Measurements from ENCODE around the gene TIPRL.
A peak's percentile ranks its signal among the peaks of the same experiment; 100 is the strongest.
"Not testable (repeated sequence)": the region's sequence is repeated elsewhere in the genome, so short reads cannot be mapped to it uniquely, and the experiment has no call there.

Gene TIPRL

GRCh38 chr1:168178638-168179437, at the start of gene TIPRL:
Gene TIPRL (plus strand): TSS chr1:168178962. CDS start chr1:168179078, 116 bp downstream.
- DNase-seq (ENCODE audit: low spot score), result peak; percentile 99

- no peak for DNase-seq (ENCODE audit: low spot score)
These were observed 48.8 kb upstream of the TIPRL start for GRCh38 chr1:168129933-168130332.

- DNase-seq (ENCODE audit: low spot score), result no peak
These were observed 44.6 kb upstream of the TIPRL start for GRCh38 chr1:168134132-168134531.

- no peak for DNase-seq (ENCODE audit: low spot score)
These were observed 44.1 kb upstream of the TIPRL start for GRCh38 chr1:168134642-168135041.

- DNase-seq (ENCODE audit: low spot score), result no peak
These were observed 43.4 kb upstream of the TIPRL start for GRCh38 chr1:168135116-168135920.

GRCh38 chr1:168135921-168136708, 42.6 kb upstream of the TIPRL start:
- DNase-seq (ENCODE audit: low spot score), result peak; percentile 28

GRCh38 chr1:168136709-168137514, 41.9 kb upstream of the TIPRL start, which contains the start of gene GPR161:
Gene GPR161 (minus strand): TSS chr1:168136930. CDS start chr1:168104850, 32,080 bp downstream.
- peak; percentile 53 for DNase-seq (ENCODE audit: low spot score)

- DNase-seq (ENCODE audit: low spot score), result no peak
These were observed 41.3 kb upstream of the TIPRL start for GRCh38 chr1:168137515-168137821.

- DNase-seq (ENCODE audit: low spot score), result no peak
These were observed 40.6 kb upstream of the TIPRL start for GRCh38 chr1:168138134-168138533.

GRCh38 chr1:168139070-168139469, 39.7 kb upstream of the TIPRL start:
- DNase-seq (ENCODE audit: low spot score), result no peak

GRCh38 chr1:168141871-168142385, 36.8 kb upstream of the TIPRL start:
- DNase-seq (ENCODE audit: low spot score), result no peak

GRCh38 chr1:168145184-168146159, 33.3 kb upstream of the TIPRL start:
- DNase-seq (ENCODE audit: low spot score), result peak; percentile 82

- no peak for DNase-seq (ENCODE audit: low spot score)
These were observed 32.6 kb upstream of the TIPRL start for GRCh38 chr1:168146160-168146539.

- no peak for DNase-seq (ENCODE audit: low spot score)
These were observed 32.1 kb upstream of the TIPRL start for GRCh38 chr1:168146626-168147025.

- no peak for DNase-seq (ENCODE audit: low spot score)
These were observed 29.8 kb upstream of the TIPRL start for GRCh38 chr1:168148916-168149315.

GRCh38 chr1:168150283-168150682, 28.5 kb upstream of the TIPRL start:
- no peak for DNase-seq (ENCODE audit: low spot score)

GRCh38 chr1:168151935-168152334, 26.8 kb upstream of the TIPRL start:
- DNase-seq (ENCODE audit: low spot score), result no peak

GRCh38 chr1:168154707-168155106, 24.1 kb upstream of the TIPRL start:
- DNase-seq (ENCODE audit: low spot score), result not testable (repeated sequence)

- DNase-seq (ENCODE audit: low spot score), result no peak
These were observed 22.9 kb upstream of the TIPRL start for GRCh38 chr1:168155910-168156309.

GRCh38 chr1:168157638-168158037, 21.1 kb upstream of the TIPRL start:
- no peak for DNase-seq (ENCODE audit: low spot score)
